Transverse colon (tissue), 4 donors: ENCODE measurements around the gene SLC37A1. TPM values are rescaled to one million over a fixed set of nuclear protein-coding genes. Genes with fewer than 3 reads are reported as not detected.
"Not testable (repeated sequence)": the region's sequence is repeated elsewhere in the genome, so short reads cannot be mapped to it uniquely, and the experiment has no call there.

ENCODE experiments used
- DNase-seq: peaks from one replicate; pipeline ENCODE4 v3.0.0-alpha.2; 2019
- H3K27ac ChIP-seq, 4 donors: fragments of 200-600 bp; sonication (generic); 2 replicates each; pipeline ENCODE4 v1.5.1; 2016 to 2018; ENCODE audit warnings: inconsistent platforms in 4 of 4
- H3K27me3 ChIP-seq: fragments of 200-600 bp; sonication (generic); 2 replicates; pipeline ENCODE4 v1.5.1; 2017; ENCODE audit warnings: inconsistent platforms
- H3K36me3 ChIP-seq, 4 donors: fragments of 200-600 bp; sonication (generic); 2 replicates each; pipeline ENCODE4 v1.5.1; 2017 to 2019; ENCODE audit warnings: inconsistent platforms in 4 of 4
- H3K4me1 ChIP-seq, 4 donors: fragments of 200-600 bp; sonication (generic); 2 replicates each; pipeline ENCODE4 v1.5.1; 2017 to 2020; ENCODE audit warnings: inconsistent platforms in 4 of 4
- H3K4me3 ChIP-seq, 4 donors: fragments of 200-600 bp; sonication (generic); 1 replicate in 1 of 4; 2 replicates in 3 of 4; pipeline versions ENCODE4 v1.5.1 to v1.6.1; 2017 to 2019; ENCODE audit warnings: inconsistent platforms in 4 of 4
- H3K9me3 ChIP-seq, 2 donors: fragments of 200-600 bp; sonication (generic); 2 replicates each; pipeline ENCODE4 v1.5.1; 2017 to 2019; ENCODE audit warnings: inconsistent platforms in 2 of 2
- EP300 ChIP-seq: sonication (generic); formaldehyde crosslinking; IDR thresholded peaks from one replicate; pipeline ENCODE4 v1.6.1; 2017; ENCODE audit warnings: antibody characterized with exemption, low read depth
- POLR2A ChIP-seq: fragments of 450-650 bp; IDR thresholded peaks from one replicate; pipeline ENCODE4 v1.6.1; 2016; ENCODE audit warnings: antibody characterized with exemption, mild to moderate bottlenecking, moderate library complexity
- POLR2AphosphoS5 ChIP-seq, 3 donors: sonication (generic); formaldehyde crosslinking; IDR thresholded peaks; one replicate each; pipeline ENCODE4 v1.6.1; 2016; ENCODE audit warnings: antibody characterized with exemption in 3 of 3
- WGBS, 2 donors: methylation state at CpG; one replicate each; pipeline ENCODE4 v1.1.5; 2018; ENCODE audit warnings: low coverage in 1 of 2; 5-methylcytosine and 5-hydroxymethylcytosine counted together
- in situ Hi-C, 4 donors: fragments of 200-750 bp; cut with MboI; loops; one replicate each; pipeline versions ENCODE4 v1.15.0 to v1.15.1; 2017; ENCODE audit warnings: low sequenced_read_pairs in 3 of 4, low pct_ligation_motif_present in 1 of 4, low pct_unique_long_range_greater_than_20kb in 1 of 4
- intact Hi-C: fragments of 100-400 bp; cut with DNase I; formaldehyde crosslinking; loops from one replicate; pipeline ENCODE4 v1.15.1; 2023; ENCODE audit warnings: low total_unique reads
- total RNA-seq, 4 donors: library from RNA; depleted of rRNA; stranded (reverse); fragments of >200 nt; gene quantifications; one replicate each; pipeline ENCODE4 v1.1.0, GENCODE V29; 2016
- TF ChIP-seq, protein P1 (sequence below), 5 experiments: fragments of 200-600 bp in 3 of 5; fragments of 450-650 bp in 2 of 5; sonication (generic) in 3 of 5; IDR thresholded peaks; 1 replicate in 2 of 5; 2 replicates in 3 of 5; pipeline ENCODE4 v1.5.1; 2016 to 2017; ENCODE audit warnings: antibody characterized with exemption in 5 of 5, inconsistent platforms in 3 of 5, mild to moderate bottlenecking in 2 of 5, moderate library complexity in 1 of 5

Gene SLC37A1
- total RNA-seq, 4 donors from 2014 or later = 80.8 to 139 (median 117) TPM

DNA sequence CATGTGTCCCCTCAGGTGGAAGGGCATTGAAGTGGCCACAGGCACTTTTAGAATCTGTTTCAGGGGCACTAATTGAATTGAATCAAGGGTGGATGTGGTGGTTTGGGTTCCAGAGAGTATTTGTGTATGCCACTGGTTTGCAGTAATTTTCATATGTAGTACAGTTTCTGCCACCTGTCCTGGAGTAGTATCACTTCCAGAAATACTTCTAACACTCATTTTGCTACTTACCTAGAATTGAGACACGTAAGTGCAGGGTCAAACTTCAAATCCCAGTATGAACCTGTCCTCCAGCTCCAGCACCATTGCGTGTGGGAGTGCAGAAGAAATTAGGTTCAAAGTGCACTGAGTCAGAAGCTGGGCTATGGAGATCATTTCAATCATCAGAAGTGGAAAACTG, 44.4 kb upstream of the SLC37A1 start:
- intact Hi-C loops = no loop called here
- peak; percentile 61 for DNase-seq
- Histone ChIP-seq H3K36me3 (no peaks in the 10 kb centered on the region), H3K9me3 (no peaks in the 10 kb centered on the region), H3K27me3 (no peaks in the 10 kb centered on the region), H3K27ac (peak overlapping the region; percentile 68 to 80 (median 78)), H3K4me3 (no peak overlapping the region), H3K4me1 (peaks cover 30 to 69% (median 38%) of the 10 kb centered on the region in 4 donors)
- in situ Hi-C loops = loop anchor here in 1 of 4 donors (10.0 to 25.0 kb wide), 2 partner anchors 66 to 307 kb away; no protein-coding TSS in a partner anchor
- WGBS, 2 donors = 29 to 52% methylated on average over 2 of the region's 2 CpGs
- TF ChIP-seq, protein P1, sequence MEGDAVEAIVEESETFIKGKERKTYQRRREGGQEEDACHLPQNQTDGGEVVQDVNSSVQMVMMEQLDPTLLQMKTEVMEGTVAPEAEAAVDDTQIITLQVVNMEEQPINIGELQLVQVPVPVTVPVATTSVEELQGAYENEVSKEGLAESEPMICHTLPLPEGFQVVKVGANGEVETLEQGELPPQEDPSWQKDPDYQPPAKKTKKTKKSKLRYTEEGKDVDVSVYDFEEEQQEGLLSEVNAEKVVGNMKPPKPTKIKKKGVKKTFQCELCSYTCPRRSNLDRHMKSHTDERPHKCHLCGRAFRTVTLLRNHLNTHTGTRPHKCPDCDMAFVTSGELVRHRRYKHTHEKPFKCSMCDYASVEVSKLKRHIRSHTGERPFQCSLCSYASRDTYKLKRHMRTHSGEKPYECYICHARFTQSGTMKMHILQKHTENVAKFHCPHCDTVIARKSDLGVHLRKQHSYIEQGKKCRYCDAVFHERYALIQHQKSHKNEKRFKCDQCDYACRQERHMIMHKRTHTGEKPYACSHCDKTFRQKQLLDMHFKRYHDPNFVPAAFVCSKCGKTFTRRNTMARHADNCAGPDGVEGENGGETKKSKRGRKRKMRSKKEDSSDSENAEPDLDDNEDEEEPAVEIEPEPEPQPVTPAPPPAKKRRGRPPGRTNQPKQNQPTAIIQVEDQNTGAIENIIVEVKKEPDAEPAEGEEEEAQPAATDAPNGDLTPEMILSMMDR (IDR thresholded peaks at IDR 0.05) = no peak
- peak; percentile 11 for TF ChIP-seq POLR2A
- TF ChIP-seq EP300 = no peak
- TF ChIP-seq POLR2AphosphoS5 (IDR thresholded peaks at IDR 0.05) = peak in 1 of 3 donors; percentile 64

GRCh38 chr21:42469726-42470125, 43.9 kb upstream of the SLC37A1 start:
- in situ Hi-C loops = loop anchor here in 1 of 4 donors (10.0 to 25.0 kb wide), 2 partner anchors 65 to 307 kb away; no protein-coding TSS in a partner anchor
- Histone ChIP-seq H3K4me1 (peaks cover 33 to 69% (median 39%) of the 10 kb centered on the region in 4 donors), H3K27ac (peak overlapping the region; percentile 68 to 80 (median 78))
- H3K4me3 ChIP-seq, DNase-seq, H3K36me3 ChIP-seq, H3K27me3 ChIP-seq, H3K9me3 ChIP-seq, intact Hi-C loops: not testable (repeated sequence)
- WGBS, 2 donors = 92 to 95% methylated on average over 2 to 4 of the region's 4 CpGs

DNA sequence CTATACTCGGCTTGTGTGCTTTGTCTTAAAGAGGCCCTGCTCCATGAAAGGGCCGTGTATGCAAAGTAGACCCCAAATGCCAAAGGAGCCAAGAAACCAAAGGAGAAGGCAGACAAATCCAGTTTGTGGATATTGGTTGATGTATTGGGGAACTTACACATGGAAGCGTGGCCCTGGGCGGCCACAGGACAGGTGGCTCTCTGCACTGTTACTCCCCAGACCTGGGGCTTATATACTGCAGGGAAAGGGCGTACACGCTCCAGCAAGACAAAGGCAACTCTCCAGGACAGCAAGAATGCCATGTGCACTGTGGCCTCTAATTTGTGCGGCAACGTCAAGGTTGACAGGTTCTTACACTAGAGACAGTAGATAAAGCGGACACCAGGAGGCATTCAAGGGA, 42.4 kb upstream of the SLC37A1 start:
- H3K4me3 ChIP-seq = no peak overlapping the region
- no peaks in the 10 kb centered on the region for H3K36me3 ChIP-seq
- peaks cover 20 to 61% (median 30%) of the 10 kb centered on the region in 4 donors for H3K4me1 ChIP-seq
- no peaks in the 10 kb centered on the region for H3K27me3 ChIP-seq
- intact Hi-C loops = no loop called here
- no peaks in the 10 kb centered on the region for H3K9me3 ChIP-seq
- TF ChIP-seq POLR2A = no peak
- no peak overlapping the region for H3K27ac ChIP-seq
- peak; percentile 6 for DNase-seq
- in situ Hi-C loops = loop anchor here in 1 of 4 donors (25.0 kb wide), 1 partner anchor 309 kb away; no protein-coding TSS in a partner anchor
- WGBS, 2 donors = 87 to 93% methylated on average over 3 to 9 of the region's 9 CpGs

DNA sequence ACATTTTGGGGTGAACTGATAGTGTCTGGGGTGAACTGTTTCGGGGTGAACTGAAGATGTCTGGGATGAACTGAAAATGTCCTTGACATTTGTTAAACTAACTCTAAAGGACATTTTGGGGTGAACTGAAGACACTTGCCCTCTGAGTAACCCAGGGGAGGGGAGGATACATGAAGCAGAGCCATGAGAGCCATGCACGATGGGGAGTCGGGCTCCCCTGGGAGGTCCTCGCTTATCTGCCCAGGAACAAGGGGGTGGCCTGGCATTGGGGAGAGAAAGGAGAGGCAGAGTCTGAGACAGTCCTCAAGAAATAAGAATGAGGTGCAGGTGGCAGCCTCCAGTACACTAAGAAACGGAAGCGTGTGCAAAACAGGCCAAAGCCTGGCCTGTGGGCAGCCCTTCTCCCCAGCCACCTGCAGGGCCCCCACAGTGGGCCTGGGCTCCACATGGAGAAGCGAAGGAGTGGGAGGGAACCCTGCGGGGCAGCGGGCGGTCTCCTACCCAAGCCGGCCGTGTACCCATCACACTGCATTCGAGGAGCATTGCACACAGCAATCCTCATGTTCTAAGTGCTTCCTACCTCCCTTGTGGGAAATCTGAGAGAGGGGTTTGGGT, 41.8 kb upstream of the SLC37A1 start:
- Histone ChIP-seq H3K4me1 (peaks cover 16 to 57% (median 30%) of the 10 kb centered on the region in 4 donors), H3K4me3 (no peak overlapping the region), H3K27me3 (no peaks in the 10 kb centered on the region), H3K27ac (no peak overlapping the region), H3K36me3 (no peaks in the 10 kb centered on the region), H3K9me3 (no peaks in the 10 kb centered on the region)
- in situ Hi-C loops = loop anchor here in 1 of 4 donors (25.0 kb wide), 1 partner anchor 310 kb away; no protein-coding TSS in a partner anchor
- 88 to 98% methylated on average over 3 to 13 of the region's 13 CpGs for WGBS, 2 donors
- DNase-seq = peak; percentile 5
- TF ChIP-seq POLR2AphosphoS5 (IDR thresholded peaks at IDR 0.05) (no peak), EP300 (no peak), POLR2A (no peak)
- TF ChIP-seq, protein P1 (IDR thresholded peaks at IDR 0.05) = no peak
- intact Hi-C loops = no loop called here

DNA sequence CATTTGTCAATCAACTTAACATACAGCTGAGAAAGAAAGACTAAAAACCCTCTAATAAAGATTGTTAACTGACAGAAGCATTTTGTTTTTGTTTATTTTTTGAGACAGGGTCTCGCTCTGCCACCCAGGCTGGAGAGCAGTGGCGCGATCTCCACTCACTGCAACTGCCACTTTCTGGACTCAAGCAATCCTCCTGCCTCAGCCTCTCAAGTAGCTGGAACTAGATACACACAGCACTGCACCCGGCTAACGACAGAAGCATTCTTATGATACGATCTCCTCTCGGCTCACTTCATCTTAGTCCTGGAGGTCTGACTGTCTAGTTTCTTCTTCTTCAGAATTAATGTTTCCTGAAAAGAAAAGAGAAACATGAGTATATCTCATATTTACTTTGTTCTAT, 41.1 kb upstream of the SLC37A1 start:
- TF ChIP-seq EP300 (no peak), POLR2A (no peak), POLR2AphosphoS5 (IDR thresholded peaks at IDR 0.05) (no peak)
- TF ChIP-seq, protein P1 (IDR thresholded peaks at IDR 0.05) = no peak
- H3K27me3 ChIP-seq = no peaks in the 10 kb centered on the region
- H3K27ac ChIP-seq = no peak overlapping the region
- 77 to 79% methylated on average over 7 of the region's 7 CpGs for WGBS, 2 donors
- intact Hi-C loops (no loop called here), in situ Hi-C loops (loop anchor here in 1 of 4 donors (25.0 kb wide), 1 partner anchor 310 kb away; no protein-coding TSS in a partner anchor)
- no peaks in the 10 kb centered on the region for H3K9me3 ChIP-seq
- H3K4me3 ChIP-seq = no peak overlapping the region
- H3K4me1 ChIP-seq = peaks cover 12 to 51% (median 29%) of the 10 kb centered on the region in 4 donors
- H3K36me3 ChIP-seq = no peaks in the 10 kb centered on the region
- DNase-seq = peak; percentile 5
